Panc1 (cell line): ENCODE data around the gene TOE1.

Experiments used
- CTCF ChIP-seq: fragments of 450-650 bp; IDR thresholded peaks from 2 replicates; pipeline ENCODE4 v1.5.1; 2017; ENCODE audit warnings: mild to moderate bottlenecking
- POLR2AphosphoS5 ChIP-seq: IDR thresholded peaks from 2 replicates; pipeline ENCODE4 v1.6.1; 2012; ENCODE audit warnings: mild to moderate bottlenecking, low read depth, low read length, moderate library complexity
- REST ChIP-seq, 2 experiments: IDR thresholded peaks; 2 replicates each; pipeline ENCODE4 v1.6.1; 2011 to 2012; ENCODE audit warnings: low read depth in 2 of 2, control low read depth in 1 of 2, low read length in 1 of 2, mild to moderate bottlenecking in 1 of 2, moderate library complexity in 1 of 2; ENCODE audit not compliant: insufficient read depth in 1 of 2

- TF ChIP-seq CTCF, result no peak
- no peak for TF ChIP-seq POLR2AphosphoS5
- no peak for TF ChIP-seq REST (IDR thresholded peaks at IDR 0.05; ENCODE audit: insufficient read depth in 1 of 2, low read depth in 2 of 2, low read length in 1 of 2)
These were observed 13.7 kb downstream of the TOE1 start for GRCh38 chr1:45353685-45354084.
